Tibial artery (tissue), 4 donors: ENCODE results near the gene MYO1B.

ENCODE experiments used
- DNase-seq, 2 donors: peaks; one replicate each; pipeline ENCODE4 v3.0.0-alpha.2; 2019
- H3K27ac ChIP-seq, 2 donors: fragments of 200-600 bp; sonication (generic) in 1 of 2; 1 replicate in 1 of 2; 2 replicates in 1 of 2; pipeline ENCODE4 v1.5.1; 2018 to 2019; ENCODE audit warnings: mild to moderate bottlenecking in 1 of 2
- H3K27me3 ChIP-seq, 2 donors: fragments of 200-600 bp; sonication (generic) in 1 of 2; one replicate each; pipeline versions ENCODE4 v1.5.1 to v1.6.0; 2016 to 2019
- H3K36me3 ChIP-seq, 3 donors: fragments of 200-600 bp; sonication (generic) in 2 of 3; one replicate each; pipeline ENCODE4 v1.5.1; 2016 to 2019; ENCODE audit warnings: mild to moderate bottlenecking in 2 of 3
- H3K4me1 ChIP-seq, 4 donors: fragments of 200-600 bp; sonication (generic) in 2 of 4; 1 replicate in 3 of 4; 2 replicates in 1 of 4; pipeline ENCODE4 v1.5.1; 2016 to 2019
- H3K4me3 ChIP-seq, 2 donors: fragments of 200-600 bp; sonication (generic) in 1 of 2; 1 replicate in 1 of 2; 2 replicates in 1 of 2; pipeline ENCODE4 v1.5.1; 2018 to 2019; ENCODE audit warnings: mild to moderate bottlenecking in 2 of 2
- H3K9me3 ChIP-seq, 3 donors: fragments of 200-600 bp; sonication (generic) in 1 of 3; one replicate each; pipeline ENCODE4 v1.5.1; 2016 to 2019
- CTCF ChIP-seq, 2 experiments: fragments of 200-600 bp in 1 of 2; fragments of 450-650 bp in 1 of 2; IDR thresholded peaks; one replicate each; pipeline ENCODE4 v1.5.1; 2017 to 2019; ENCODE audit warnings: antibody characterized with exemption in 2 of 2, mild to moderate bottlenecking in 1 of 2, moderate library complexity in 1 of 2
- intact Hi-C: fragments of 100-400 bp; cut with DNase I; formaldehyde crosslinking; loops from one replicate; pipeline ENCODE4 v1.15.0; 2023; ENCODE audit warnings: low total_unique reads

Gene MYO1B

GRCh38 chr2:191245869-191246531, 796 bp downstream of the MYO1B start:
- Histone ChIP-seq H3K4me3 (peak overlapping the region; percentile 80 to 87), H3K27me3 (no peaks in the 10 kb centered on the region), H3K36me3 (no peaks in the 10 kb centered on the region), H3K9me3 (no peaks in the 10 kb centered on the region), H3K4me1 (peaks cover 0 to 46% (median 26%) of the 10 kb centered on the region in 4 donors), H3K27ac (peak overlapping the region; percentile 80 to 84)
- intact Hi-C loops = no loop called here
- no peak for TF ChIP-seq CTCF (IDR thresholded peaks at IDR 0.05)
- peak; percentile 41 to 75 for DNase-seq

- Histone ChIP-seq H3K36me3 (no peaks in the 10 kb centered on the region), H3K4me3 (peak overlapping the region; percentile 80 to 87), H3K27ac (peak overlapping the region; percentile 80 to 84), H3K9me3 (no peaks in the 10 kb centered on the region), H3K27me3 (no peaks in the 10 kb centered on the region), H3K4me1 (peaks cover 0 to 49% (median 26%) of the 10 kb centered on the region in 4 donors)
- no peak for DNase-seq
- intact Hi-C loops = no loop called here
- TF ChIP-seq CTCF (IDR thresholded peaks at IDR 0.05) = no peak
Measured at GRCh38 chr2:191246820-191247380, 1.7 kb downstream of the MYO1B start.

GRCh38 chr2:191247381-191248057, 2.3 kb downstream of the MYO1B start:
- Histone ChIP-seq H3K4me1 (peaks cover 0 to 56% (median 26%) of the 10 kb centered on the region in 4 donors), H3K27me3 (no peaks in the 10 kb centered on the region), H3K9me3 (no peaks in the 10 kb centered on the region), H3K4me3 (peak overlapping the region; percentile 80 to 87), H3K27ac (peak overlapping the region; percentile 80 to 84), H3K36me3 (no peaks in the 10 kb centered on the region)
- intact Hi-C loops = no loop called here
- TF ChIP-seq CTCF (IDR thresholded peaks at IDR 0.05) = no peak
- no peak for DNase-seq

GRCh38 chr2:191249156-191249813, 4.1 kb downstream of the MYO1B start:
- Histone ChIP-seq H3K4me1 (peaks cover 0 to 67% (median 29%) of the 10 kb centered on the region in 4 donors), H3K27ac (peak overlapping the region; percentile 28 to 80), H3K36me3 (no peaks in the 10 kb centered on the region), H3K9me3 (no peaks in the 10 kb centered on the region), H3K4me3 (no peak overlapping the region), H3K27me3 (no peaks in the 10 kb centered on the region)
- no peak for DNase-seq
- TF ChIP-seq CTCF (IDR thresholded peaks at IDR 0.05) = no peak
- intact Hi-C loops = no loop called here

GRCh38 chr2:191250400-191250799, 5.2 kb downstream of the MYO1B start:
- no peaks in the 10 kb centered on the region for H3K36me3 ChIP-seq
- H3K27ac ChIP-seq = no peak overlapping the region
- no peaks in the 10 kb centered on the region for H3K9me3 ChIP-seq
- H3K27me3 ChIP-seq = no peaks in the 10 kb centered on the region
- DNase-seq = no peak
- peaks cover 0 to 68% (median 27%) of the 10 kb centered on the region in 4 donors for H3K4me1 ChIP-seq
- H3K4me3 ChIP-seq = no peak overlapping the region
- TF ChIP-seq CTCF (IDR thresholded peaks at IDR 0.05) = no peak
- intact Hi-C loops = no loop called here
